HG02970 (cell line): ENCODE measurements around the gene AP2A1.

Experiments used
- ATAC-seq: cut with Tn5 transposase; IDR thresholded peaks from one replicate; pipeline ENCODE4 v1.9.1; 2021; ENCODE audit warnings: mild to moderate bottlenecking, moderate library complexity, moderate number of reproducible peaks; ENCODE audit not compliant: unreplicated experiment, low FRiP score

Gene AP2A1

GRCh38 chr19:49851456-49852259 is 84.9 kb downstream of the AP2A1 start:
- ATAC-seq: no peak

DNA sequence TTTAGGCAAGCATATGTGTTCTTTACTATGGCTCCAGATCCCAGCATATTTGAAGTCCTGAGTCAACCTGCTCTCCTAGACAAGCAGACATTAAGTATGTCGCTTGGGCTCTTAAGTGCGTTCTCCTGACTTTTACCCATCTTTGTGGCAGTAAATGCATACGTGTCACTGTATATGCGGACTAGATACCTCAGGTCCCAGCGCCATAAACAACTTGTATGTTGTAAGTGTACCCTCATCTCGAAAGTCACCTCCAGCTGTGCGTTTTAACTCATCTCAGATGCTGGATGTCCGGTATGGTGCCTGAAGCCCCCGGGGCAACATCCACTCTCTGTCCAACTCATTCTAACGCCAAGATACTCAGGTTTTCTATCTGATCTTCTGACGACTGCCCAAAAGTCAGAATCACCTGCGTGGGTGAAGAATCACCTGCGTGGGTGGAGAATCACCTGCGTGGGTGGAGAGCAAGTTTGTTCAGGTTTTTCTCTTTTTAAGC is 85.9 kb downstream of the AP2A1 start:
- no peak for ATAC-seq

- no peak for ATAC-seq
Observed at GRCh38 chr19:49853852-49854377, 87.1 kb downstream of the AP2A1 start.

DNA sequence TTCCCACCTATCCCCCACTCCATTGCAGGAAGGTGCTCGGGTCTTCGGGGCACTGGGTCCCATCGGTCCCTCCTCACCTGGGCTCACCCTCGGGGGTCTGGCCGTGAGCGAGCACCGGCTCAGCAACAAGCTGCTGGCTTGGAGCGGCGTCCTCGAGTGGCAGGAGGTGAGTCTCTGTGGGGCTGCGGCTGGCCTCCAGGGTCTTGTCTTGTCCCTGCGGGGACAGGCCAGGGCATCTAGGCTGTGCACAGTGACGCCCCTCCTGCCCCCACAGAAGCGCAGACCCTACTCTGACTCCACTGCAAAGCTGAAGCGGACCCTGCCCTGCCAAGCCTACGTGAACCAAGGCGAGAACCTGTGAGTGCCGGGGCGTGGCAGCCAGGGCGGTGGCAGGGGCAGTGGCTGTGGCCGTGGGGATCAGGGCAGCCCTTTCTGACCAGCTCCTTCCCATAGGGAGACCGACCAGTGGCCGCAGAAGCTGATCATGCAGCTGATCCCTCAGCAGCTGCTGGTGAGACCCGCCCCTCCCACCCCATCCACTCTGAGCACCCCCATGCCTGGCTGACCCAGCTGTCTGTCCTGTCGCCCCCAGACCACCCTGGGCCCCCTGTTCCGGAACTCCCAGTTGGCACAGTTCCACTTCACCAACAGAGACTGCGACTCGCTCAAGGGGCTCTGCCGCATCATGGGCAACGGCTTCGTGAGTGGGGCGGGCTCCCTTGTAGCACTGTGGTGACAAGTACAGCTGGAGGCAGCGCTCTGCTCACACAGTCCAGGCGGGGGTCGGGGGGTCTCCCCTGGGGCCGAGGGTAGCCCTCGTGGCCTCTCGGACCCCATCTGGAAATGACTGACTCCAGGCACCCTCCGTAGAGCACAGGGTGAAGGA is 87.8 kb downstream of the AP2A1 start:
- no peak for ATAC-seq

DNA sequence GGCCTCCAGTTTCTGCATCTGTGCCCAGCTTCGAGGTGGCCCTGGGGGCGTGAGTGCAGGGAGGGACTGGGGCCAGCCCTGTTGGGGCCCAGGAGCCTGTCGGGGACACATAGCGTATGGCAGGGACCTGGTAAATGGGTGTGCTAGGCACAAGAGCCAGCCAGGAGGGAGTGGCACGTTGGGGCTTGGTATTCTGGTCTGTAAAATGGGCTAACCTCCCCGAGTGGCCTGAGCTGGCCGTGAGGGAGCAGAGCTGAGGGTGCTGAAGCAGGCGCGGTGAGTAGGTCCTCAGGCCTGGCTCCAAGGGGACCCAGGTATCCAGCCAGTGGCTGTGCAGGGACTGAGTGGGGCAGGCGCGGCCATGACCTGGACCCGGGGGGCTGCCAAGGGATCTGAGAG is 88.5 kb downstream of the AP2A1 start:
- no peak for ATAC-seq

- ATAC-seq: no peak
Observed at GRCh38 chr19:49855676-49856573, 89.1 kb downstream of the AP2A1 start.

DNA sequence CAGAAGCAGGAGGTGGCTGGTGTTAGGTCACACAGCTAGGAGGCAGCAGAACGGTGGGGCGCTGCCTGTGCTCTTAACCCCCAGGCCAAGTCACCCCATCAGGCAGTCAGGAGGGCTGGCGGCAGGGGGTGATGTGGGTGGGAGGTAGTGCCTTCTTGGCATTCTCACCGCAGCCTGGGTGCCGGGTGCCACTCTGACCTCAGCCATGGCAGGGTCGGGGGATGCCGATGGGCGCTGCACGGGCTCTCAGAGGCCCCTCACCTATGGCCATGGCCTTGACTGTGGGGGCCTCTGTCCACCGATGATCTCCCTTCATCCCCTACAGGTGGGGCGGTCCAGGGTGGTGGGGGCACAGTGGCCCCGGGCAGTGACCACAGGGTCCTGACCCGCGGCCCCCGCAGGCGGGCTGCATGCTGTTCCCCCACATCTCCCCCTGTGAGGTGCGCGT is 89.8 kb downstream of the AP2A1 start:
- no peak for ATAC-seq
